Measurements from ENCODE around the gene POU5F1. TPM values are rescaled to one million over a fixed set of nuclear protein-coding genes. Genes with fewer than 3 reads are reported as not detected.
"Not testable (repeated sequence)": the region's sequence is repeated elsewhere in the genome, so short reads cannot be mapped to it uniquely, and the experiment has no call there.

Gene POU5F1
- total RNA-seq, 2 donors from 2014 or later = not detected

DNA sequence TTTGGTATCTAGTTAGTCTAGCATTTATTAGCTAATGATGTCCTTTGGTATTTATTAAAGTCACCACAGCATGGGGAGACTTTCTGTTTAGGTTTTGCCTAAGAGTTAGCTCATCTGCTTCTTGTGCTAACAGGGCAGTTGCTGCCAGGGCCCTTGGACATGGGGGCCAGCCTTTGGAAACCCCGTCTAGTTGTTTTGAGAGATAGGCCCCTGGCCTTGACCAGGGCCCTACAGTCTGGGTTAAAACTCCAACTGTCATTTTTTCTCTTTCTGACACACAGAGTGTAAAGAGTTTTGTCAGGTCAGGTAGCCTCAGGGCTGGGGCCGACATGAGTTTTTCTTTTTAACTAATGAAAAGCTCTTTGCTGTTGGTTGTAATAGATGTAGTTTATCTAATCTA, 12.8 kb upstream of the POU5F1 start:
- not testable (repeated sequence) for H3K4me3 Mint-ChIP-seq; H3K27me3 Mint-ChIP-seq; H3K36me3 Mint-ChIP-seq (ENCODE audit: low read depth); H3K27ac Mint-ChIP-seq; DNase-seq; ATAC-seq; H3K9me3 ChIP-seq (ENCODE audit: control insufficient read depth, low read length, poor library complexity, severe bottlenecking)
- H3K4me1 Mint-ChIP-seq = peaks cover 15% of the 10 kb centered on the region

GRCh38 chr6:31180500-31180899, 10.0 kb upstream of the POU5F1 start:
- Mint-ChIP-seq H3K4me1 (peaks cover 19% of the 10 kb centered on the region), H3K4me3 (peak overlapping the region; percentile 86), H3K27ac (no peak overlapping the region), H3K27me3 (no peaks in the 10 kb centered on the region), H3K36me3 (ENCODE audit: low read depth) (no peaks in the 10 kb centered on the region)
- DNase-seq (peak; percentile 49 to 66 (median 52)), ATAC-seq (peak; percentile 99)
- H3K9me3 ChIP-seq (ENCODE audit: control insufficient read depth, low read length, poor library complexity, severe bottlenecking) = no peaks in the 10 kb centered on the region

- Mint-ChIP-seq H3K4me1 (peaks cover 19% of the 10 kb centered on the region), H3K27me3 (no peaks in the 10 kb centered on the region), H3K4me3 (peak overlapping the region; percentile 86), H3K36me3 (ENCODE audit: low read depth) (no peaks in the 10 kb centered on the region), H3K27ac (no peak overlapping the region)
- ATAC-seq (no peak), DNase-seq (no peak)
- no peaks in the 10 kb centered on the region for H3K9me3 ChIP-seq (ENCODE audit: control insufficient read depth, low read length, poor library complexity, severe bottlenecking)
Observed at GRCh38 chr6:31179896-31180295, 9.4 kb upstream of the POU5F1 start.

GRCh38 chr6:31179042-31179386, 8.5 kb upstream of the POU5F1 start:
- H3K9me3 ChIP-seq (ENCODE audit: control insufficient read depth, low read length, poor library complexity, severe bottlenecking) = no peaks in the 10 kb centered on the region
- H3K36me3 Mint-ChIP-seq (ENCODE audit: low read depth) = no peaks in the 10 kb centered on the region
- peak overlapping the region; percentile 4 for H3K4me3 Mint-ChIP-seq
- no peak for ATAC-seq
- peak overlapping the region; percentile 1 for H3K27ac Mint-ChIP-seq
- H3K4me1 Mint-ChIP-seq = peaks cover 19% of the 10 kb centered on the region
- DNase-seq = no peak
- H3K27me3 Mint-ChIP-seq = no peaks in the 10 kb centered on the region

DNA sequence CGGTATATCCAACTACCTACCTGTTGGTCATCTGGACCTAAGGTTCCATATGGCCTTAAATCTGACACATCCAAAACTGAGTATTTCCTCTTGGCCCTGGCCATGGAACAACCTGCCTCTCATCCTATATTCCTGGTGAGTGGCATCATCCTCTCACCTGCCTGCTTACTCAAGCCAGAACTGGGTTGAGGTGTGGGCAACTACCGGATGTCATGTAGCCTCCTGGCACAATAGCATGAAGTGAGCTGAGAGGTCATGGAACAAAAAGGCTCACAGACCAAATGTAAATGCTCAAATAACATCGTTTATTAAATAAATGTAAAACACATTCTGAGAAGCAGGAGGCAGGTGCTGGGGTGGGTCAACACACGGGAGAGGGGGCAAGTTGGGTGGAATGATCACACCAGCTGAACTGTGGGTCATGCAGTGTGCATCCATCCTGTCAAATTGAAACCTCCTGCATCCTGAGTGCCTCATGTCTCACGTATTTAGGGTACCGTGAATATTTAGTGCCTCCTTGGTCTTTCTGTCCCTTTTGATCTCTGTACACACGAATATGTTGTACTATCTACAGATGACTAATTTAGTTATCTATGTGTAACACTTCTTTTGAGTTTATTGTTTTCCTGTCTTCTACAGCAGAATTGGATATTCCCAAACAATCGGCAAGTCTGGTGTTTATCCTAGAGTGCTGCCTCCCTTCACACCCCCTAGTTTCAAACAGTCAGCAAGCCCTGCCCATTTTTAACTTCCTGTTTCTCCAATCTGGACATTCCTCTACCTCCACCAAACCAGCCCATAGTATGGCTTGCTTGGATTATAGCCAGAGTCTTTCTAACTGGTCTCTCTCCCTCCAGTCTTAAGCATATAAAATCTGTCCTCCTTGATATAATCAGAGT, 7.9 kb upstream of the POU5F1 start:
- Mint-ChIP-seq H3K36me3 (ENCODE audit: low read depth) (no peaks in the 10 kb centered on the region), H3K27ac (peak overlapping the region; percentile 1), H3K27me3 (no peaks in the 10 kb centered on the region), H3K4me3 (peak overlapping the region; percentile 70), H3K4me1 (peaks cover 19% of the 10 kb centered on the region)
- DNase-seq = no peak
- no peak for ATAC-seq
- no peaks in the 10 kb centered on the region for H3K9me3 ChIP-seq (ENCODE audit: control insufficient read depth, low read length, poor library complexity, severe bottlenecking)

GRCh38 chr6:31175971-31176370, 5.5 kb upstream of the POU5F1 start:
- Mint-ChIP-seq H3K4me3 (no peak overlapping the region), H3K4me1 (peaks cover 19% of the 10 kb centered on the region), H3K27ac (peak overlapping the region; percentile 59), H3K27me3 (no peaks in the 10 kb centered on the region), H3K36me3 (ENCODE audit: low read depth) (no peaks in the 10 kb centered on the region)
- ATAC-seq (no peak), DNase-seq (no peak)
- no peaks in the 10 kb centered on the region for H3K9me3 ChIP-seq (ENCODE audit: control insufficient read depth, low read length, poor library complexity, severe bottlenecking)

DNA sequence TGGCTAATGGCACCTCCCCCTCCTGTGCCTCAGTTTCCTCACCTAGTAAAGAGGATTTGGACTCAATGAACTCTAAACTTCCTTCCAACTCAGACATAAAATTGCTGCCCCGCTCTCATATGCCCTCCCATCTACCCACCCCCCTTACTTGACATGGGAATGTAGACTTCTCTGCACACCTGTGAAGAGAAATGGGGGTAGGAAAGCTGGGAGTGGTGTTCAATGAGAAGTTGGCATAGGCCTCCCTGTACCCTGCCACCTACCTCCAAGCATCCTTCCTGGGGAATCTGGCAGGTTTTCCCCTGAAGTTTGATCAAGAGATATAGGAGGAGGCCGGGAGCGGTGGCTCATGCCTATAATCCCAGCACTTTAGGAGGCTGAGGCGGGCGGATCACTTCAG, 3.9 kb upstream of the POU5F1 start:
- no peak for ATAC-seq
- Mint-ChIP-seq H3K27ac (no peak overlapping the region), H3K4me3 (no peak overlapping the region), H3K4me1 (peaks cover 16% of the 10 kb centered on the region), H3K36me3 (ENCODE audit: low read depth) (no peaks in the 10 kb centered on the region), H3K27me3 (no peaks in the 10 kb centered on the region)
- no peaks in the 10 kb centered on the region for H3K9me3 ChIP-seq (ENCODE audit: control insufficient read depth, low read length, poor library complexity, severe bottlenecking)
- no peak for DNase-seq

DNA sequence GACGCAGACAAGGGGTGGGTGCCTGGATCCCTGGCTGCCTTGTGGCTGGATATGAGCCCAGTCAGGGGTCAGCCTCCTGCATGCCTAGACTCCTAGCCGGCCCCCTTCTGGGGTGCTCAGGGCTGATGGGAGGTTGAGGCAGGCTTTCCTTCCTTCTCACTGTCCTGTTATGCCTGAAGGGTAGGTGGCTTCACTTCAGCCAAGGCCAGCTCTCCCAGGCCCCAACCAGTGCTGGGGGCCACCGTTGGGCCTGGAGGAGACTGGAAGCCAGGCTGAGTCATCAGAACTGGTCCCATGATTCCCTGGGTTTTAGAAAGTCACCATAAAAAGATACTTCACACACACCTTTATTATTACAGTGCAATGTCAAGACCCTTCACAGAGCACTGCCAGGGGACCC, 2.9 kb upstream of the POU5F1 start:
- DNase-seq = no peak
- Mint-ChIP-seq H3K36me3 (ENCODE audit: low read depth) (no peaks in the 10 kb centered on the region), H3K4me3 (no peak overlapping the region), H3K27ac (no peak overlapping the region), H3K4me1 (peaks cover 7% of the 10 kb centered on the region), H3K27me3 (no peaks in the 10 kb centered on the region)
- no peak for ATAC-seq
- no peaks in the 10 kb centered on the region for H3K9me3 ChIP-seq (ENCODE audit: control insufficient read depth, low read length, poor library complexity, severe bottlenecking)

- H3K4me1 Mint-ChIP-seq = peaks cover 3% of the 10 kb centered on the region
- H3K36me3 Mint-ChIP-seq (ENCODE audit: low read depth) = no peaks in the 10 kb centered on the region
- no peaks in the 10 kb centered on the region for H3K27me3 Mint-ChIP-seq
- no peak for ATAC-seq
- no peaks in the 10 kb centered on the region for H3K9me3 ChIP-seq (ENCODE audit: control insufficient read depth, low read length, poor library complexity, severe bottlenecking)
- no peak overlapping the region for H3K4me3 Mint-ChIP-seq
- H3K27ac Mint-ChIP-seq = no peak overlapping the region
- DNase-seq = no peak
Observed at GRCh38 chr6:31172973-31173384, 2.5 kb upstream of the POU5F1 start.

DNA sequence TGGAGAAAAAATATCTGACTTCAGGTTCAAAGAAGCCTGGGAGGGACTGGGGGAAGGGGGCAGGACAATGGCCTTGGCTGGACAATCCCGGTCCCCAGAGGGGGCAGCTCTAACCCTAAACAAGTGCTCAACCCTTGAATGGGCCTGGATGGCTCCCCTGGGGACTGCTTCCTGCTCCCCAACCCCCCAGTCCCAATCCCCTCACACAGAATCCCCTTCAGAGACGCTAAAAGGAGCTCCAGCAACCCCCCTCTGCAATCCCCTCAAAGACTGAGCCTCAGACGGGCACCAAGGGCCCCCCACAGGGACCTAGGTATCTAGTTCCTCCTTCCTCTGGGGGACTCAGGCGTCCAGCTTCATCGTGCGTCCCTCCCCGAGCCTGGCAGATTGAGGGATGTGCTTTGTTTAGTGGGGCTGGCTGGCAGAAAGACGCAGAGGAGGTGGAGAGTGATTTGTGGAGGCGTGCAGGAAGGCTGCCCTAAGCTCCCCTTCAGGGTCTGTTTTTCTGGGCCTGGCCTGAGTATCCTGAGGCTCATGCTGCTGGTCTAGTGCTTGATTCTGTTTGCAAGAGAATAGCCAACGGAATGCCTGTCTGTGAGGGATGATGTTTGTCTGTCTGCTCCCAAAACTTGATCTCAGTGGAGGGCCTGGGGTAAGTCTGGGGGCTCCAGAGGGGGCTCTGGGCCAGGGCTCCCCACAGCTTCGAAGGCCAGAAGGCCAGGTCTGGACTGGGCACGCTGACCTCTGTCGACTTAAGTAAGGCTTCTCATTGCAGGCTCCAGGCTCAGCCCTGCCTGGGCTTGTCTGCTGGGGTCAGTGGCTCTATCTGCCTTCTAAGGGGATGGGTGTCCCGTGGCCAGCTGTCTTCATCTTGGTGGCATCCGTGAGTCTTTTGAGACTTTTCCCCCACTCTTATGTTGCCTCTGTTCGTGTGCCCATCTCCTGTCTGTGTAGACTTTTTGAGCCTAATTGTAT, 1.7 kb upstream of the POU5F1 start:
- H3K36me3 Mint-ChIP-seq (ENCODE audit: low read depth) = no peaks in the 10 kb centered on the region
- no peak for ATAC-seq
- no peaks in the 10 kb centered on the region for H3K9me3 ChIP-seq (ENCODE audit: control insufficient read depth, low read length, poor library complexity, severe bottlenecking)
- DNase-seq = no peak
- peaks cover 3% of the 10 kb centered on the region for H3K4me1 Mint-ChIP-seq
- no peaks in the 10 kb centered on the region for H3K27me3 Mint-ChIP-seq
- H3K27ac Mint-ChIP-seq = no peak overlapping the region
- H3K4me3 Mint-ChIP-seq = no peak overlapping the region

GRCh38 chr6:31170987-31171671, 647 bp upstream of the POU5F1 start:
- DNase-seq (no peak), ATAC-seq (no peak)
- H3K36me3 Mint-ChIP-seq (ENCODE audit: low read depth) = no peaks in the 10 kb centered on the region
- no peaks in the 10 kb centered on the region for H3K27me3 Mint-ChIP-seq
- H3K27ac Mint-ChIP-seq = no peak overlapping the region
- H3K9me3 ChIP-seq (ENCODE audit: control insufficient read depth, low read length, poor library complexity, severe bottlenecking) = no peaks in the 10 kb centered on the region
- peaks cover 3% of the 10 kb centered on the region for H3K4me1 Mint-ChIP-seq
- H3K4me3 Mint-ChIP-seq = no peak overlapping the region

- not testable (repeated sequence) for H3K9me3 ChIP-seq (ENCODE audit: control insufficient read depth, low read length, poor library complexity, severe bottlenecking); DNase-seq; H3K27me3 Mint-ChIP-seq; ATAC-seq; H3K27ac Mint-ChIP-seq; H3K4me1 Mint-ChIP-seq; H3K4me3 Mint-ChIP-seq; H3K36me3 Mint-ChIP-seq (ENCODE audit: low read depth)
Observed at GRCh38 chr6:31169858-31170599, 453 bp downstream of the POU5F1 start.
